HG03060 (cell line): ENCODE results near the gene PUM2.
A peak's percentile ranks its signal among the peaks of the same experiment; 100 is the strongest.
"Not testable (repeated sequence)": the region's sequence is repeated elsewhere in the genome, so short reads cannot be mapped to it uniquely, and the experiment has no call there.

Experiments
- ATAC-seq: cut with Tn5 transposase; IDR thresholded peaks from one replicate; pipeline ENCODE4 v1.9.1; 2021; ENCODE audit warnings: low read depth, moderate number of reproducible peaks; ENCODE audit not compliant: unreplicated experiment

The PUM2 gene

DNA sequence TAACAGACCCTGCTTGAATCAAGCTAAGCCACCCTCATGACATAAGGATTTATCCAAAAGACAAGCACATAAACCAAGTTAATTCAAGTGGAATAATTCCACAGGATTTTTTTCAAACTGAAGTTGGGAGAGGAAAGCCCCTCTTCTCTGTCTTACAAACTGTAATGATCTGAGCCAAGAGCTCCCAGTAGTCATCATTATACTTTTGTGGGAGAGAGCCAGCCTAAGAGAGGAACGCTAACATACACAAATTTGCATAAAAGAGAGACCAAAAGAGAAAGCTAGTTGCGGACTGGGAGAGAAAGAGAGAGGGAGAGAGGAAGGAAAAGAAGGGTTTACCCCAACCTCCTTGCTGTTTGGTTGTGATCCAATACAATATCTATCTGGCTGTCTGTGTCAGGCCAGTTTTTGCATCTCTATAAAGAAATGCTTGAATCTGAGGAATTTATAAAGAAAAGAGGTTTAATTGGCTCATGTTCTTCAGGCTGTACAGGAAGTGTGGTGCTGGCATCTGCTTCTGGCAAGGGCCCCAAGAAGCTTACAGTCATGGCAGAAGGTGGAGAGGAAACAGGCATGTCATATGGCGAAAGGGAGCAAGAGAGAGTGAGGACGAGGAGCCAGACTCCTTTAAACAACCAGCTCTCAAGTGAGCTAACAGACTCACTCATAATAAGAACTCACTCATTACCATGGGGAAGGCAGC lies 20.8 kb upstream of the PUM2 start:
- no peak for ATAC-seq

DNA sequence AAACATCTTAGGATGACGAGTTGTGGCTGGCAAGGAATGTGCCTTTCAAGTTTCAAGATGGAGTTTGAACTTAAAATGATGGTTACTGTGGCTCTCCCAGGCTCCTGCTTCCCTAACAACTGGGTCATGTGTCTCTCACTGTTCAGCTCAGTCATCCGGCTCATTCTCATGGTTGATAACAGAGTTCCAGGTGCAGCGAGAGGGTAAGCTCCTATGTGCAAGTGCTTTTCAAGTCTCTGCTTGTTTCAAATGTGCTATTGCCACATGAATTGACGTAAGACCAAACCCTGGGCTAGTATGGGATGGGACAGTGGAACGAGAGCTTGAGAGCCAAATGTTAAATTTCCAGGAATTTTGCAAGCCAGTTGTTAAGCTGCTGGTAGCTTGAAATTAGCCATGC lies 19.5 kb upstream of the PUM2 start:
- no peak for ATAC-seq

DNA sequence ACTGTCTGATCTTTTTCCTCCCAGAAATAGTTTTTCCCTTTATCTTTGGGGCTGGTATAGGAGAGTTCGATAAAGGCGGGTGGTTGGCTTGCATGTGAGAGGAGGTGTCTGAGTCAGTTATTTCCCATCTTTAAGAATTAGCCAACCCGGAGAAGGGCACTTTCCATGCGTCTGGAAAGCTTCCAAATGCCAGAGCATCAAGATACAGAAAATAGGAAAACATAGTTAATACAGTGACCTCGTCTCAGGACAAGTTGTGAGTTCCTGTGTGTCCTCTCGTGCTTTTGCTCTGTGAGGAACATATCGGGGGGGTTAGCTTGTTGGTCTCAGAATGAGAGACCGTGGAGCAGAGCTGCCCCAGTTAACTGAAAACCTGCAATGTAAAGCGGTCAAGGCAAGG lies 18.7 kb upstream of the PUM2 start:
- ATAC-seq = no peak

DNA sequence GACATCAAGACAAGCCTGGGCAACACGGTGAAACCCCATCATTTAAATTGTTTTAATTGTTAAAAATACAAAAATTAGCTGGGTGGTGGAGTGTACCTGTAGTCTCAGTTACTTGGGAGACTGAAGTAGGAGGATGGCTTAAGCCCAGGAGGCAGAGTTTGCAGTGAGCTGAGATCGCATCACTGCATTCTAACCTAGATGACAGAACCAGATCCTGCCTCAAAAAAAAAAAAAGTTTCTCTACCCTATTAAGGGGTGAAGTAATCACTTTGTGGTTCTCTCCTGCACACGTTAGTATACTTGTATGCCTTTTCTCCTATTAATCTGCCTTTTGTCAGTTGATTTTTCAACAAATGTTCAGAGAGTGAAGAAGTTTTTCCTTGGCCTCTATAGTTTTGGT lies 18.1 kb upstream of the PUM2 start:
- no peak for ATAC-seq

DNA sequence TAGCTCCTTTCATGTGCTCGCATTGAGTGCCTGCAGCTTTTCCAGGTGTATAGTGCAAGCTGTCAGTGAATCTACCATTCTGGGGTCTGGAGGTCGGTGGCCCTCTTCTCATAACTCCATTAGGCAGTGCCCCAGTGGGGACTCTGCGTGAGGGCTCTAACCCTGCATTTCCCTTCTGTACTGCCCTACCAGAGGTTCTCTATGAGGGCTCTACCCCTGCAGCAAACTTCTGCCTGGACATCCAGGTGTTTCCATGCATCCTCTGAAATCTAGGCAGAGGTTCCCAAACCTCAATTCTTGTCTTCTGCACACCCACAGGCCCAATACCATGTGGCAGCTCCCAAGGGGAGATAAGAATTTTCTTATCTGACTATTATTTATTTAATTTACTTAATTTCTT lies 17.3 kb upstream of the PUM2 start:
- not testable (repeated sequence) for ATAC-seq

DNA sequence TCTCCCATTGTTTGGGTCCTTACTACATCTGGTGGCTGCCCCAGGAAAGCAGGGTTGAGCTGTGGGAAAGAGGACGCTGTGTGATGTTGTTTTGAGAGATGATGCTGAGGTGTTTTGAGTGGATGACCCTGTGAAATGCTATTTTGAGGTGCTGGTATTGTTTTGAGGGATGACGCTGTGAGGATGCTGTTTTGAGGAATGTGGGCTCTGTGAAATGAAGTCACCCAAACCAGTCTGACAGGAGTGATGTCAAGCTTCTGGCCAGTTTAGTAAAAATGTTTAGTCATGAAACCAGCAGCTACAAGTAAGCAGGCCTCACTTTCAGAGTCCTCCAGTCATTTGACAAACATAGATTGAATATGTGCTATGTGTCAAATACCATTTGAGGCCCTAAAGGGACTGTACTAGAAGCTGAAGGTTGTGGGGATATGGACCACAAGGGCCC lies 16.1 kb upstream of the PUM2 start:
- no peak for ATAC-seq

DNA sequence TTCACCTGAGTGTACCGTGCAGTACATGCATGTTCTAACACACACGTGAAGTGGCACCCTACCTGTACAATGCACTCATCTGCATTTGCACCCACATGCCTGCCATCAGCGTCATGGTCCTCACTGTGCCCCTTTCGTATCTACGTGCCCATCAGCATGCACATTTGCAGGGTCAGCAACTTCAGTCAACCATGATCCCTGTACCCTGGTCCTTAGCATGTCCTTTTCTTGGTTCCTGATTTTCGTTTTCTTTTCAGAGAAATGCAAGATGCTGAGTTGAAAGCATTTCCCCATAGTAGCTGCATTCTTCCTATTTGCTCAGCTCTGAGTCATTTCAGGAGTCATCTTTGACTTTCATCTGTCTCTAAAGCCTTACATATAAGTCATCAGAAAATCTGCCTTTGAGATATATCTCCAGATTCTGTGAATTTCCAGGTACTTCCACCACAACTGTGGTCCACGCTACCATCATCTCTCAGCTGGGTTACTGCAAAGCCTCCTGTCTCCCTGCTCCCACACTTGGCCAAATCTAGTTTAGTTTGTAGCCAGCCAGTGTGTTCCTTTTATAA lies 14.7 kb upstream of the PUM2 start:
- peak; percentile 82 for ATAC-seq

DNA sequence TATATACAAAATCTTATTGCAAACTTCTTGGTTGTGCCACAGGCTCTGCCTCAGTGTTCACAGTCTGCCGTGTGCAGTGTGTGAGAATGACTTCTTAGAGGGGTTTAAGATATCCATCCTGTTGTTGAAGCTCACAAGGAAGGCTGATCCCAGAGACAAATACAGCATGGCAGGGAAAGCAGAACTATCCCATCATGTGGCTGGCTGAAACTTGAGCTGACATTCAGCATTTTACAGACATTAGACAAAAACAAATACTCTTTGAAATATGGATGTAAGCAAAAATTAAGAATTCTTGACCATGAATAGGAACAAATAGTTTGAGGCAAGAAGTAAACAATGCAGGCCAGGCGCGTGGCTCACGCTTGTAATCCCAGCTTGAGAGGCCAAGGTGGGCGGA lies 12.9 kb upstream of the PUM2 start:
- ATAC-seq = no peak

DNA sequence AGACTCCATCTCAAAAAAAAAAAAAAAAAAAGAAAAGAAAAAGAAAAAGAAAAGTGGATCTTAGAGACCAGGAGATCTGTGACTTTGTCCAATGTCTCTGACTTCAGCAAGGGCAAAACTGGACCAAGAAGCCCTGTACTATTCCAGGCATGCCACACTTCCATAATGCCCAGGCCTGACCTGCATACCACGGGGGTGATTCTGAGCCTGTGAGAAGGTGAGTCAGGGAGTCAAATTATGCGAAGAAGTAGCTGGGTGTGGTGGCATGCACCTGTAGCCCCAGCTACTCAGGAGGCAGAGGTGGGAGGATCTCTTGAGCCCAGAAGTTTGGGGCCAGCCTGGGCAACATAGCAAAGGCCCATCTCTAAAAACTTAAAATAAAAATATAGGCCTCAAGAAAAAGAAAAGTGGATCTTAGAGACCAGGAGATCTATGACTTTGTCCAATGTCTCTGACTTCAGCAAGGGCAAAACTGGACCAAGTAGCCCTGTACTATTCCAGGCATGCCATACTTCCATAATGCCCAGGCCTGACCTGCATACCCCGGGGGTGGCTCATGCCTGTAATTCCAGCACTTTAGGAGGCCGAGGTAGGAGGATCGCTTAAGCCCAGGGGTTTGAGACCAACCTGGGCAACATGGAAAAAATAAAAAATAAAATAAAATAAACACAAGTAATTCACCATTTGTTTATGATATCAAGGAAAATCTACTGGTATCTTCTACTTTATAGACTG lies 12.2 kb upstream of the PUM2 start:
- no peak for ATAC-seq

DNA sequence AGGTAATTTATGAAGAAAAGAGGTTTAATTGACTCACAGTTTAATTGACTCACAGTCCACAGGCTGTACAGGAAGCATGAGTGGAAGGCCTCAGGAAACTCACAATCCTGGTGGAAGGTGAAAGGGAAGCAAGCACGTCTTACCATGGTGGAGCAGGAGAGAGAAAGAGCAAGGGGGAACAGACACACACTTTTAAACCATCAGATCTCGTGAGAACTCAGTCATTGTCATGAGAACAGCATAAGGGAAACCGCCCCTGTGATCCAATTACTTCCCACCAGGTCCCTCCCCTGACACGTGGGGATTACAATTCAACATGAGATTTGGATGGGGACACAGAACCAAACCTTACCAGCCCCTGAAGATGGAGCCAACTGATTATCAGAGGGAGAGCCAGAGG lies 11.2 kb upstream of the PUM2 start:
- no peak for ATAC-seq

DNA sequence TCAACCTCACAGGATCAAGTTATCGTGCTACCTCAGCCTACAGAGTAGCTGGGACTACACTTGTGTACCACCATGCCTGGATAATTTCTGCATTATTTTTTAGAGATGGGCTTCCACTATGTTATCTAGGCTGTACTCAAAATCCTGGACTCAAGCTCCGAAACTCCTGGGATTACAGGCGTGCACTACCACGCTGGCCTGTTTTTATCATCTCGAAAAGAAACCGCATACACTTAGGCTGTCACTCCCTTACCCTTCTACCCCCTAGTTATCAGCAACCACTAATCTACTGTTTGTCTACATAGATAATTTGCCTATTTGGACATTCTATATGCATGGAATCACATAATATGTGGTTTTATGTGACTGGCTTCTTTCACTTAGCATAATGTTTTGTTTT lies 8.5 kb upstream of the PUM2 start:
- no peak for ATAC-seq

DNA sequence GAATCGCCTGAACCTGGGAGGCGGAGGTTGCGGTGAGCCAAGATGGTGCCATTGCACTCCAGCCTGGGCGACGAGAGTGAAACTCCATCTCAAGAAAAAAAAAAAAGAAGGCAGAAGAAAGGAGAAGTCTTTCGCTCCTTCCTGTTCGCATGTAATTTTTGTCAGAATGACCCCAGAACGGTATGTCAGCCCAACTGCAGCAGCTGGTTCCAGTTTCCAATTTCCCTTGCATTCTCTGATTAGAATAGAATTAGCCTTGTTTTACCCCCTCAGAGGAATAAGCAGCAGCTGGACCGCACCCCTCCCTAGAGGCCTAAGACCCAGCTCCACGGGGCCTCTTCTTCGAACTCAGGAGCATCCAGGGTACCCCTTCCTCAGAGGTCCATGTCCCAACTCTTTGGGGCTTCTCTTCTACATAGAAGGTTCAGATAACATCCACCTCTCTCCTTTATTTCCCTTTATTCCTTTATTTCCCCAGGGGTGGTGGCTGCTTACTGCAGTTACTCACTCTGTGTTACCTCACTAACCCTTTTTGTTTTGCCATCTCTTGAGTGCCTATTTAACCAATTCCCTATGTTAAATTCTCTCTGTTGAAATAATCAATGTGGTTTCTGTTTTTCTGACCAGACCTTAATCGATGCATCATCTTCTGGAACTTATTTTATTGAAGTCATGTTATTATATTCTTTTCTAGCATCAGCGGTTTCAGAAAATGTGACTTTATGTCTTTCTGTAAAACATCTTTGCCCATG lies 7.2 kb upstream of the PUM2 start:
- no peak for ATAC-seq

DNA sequence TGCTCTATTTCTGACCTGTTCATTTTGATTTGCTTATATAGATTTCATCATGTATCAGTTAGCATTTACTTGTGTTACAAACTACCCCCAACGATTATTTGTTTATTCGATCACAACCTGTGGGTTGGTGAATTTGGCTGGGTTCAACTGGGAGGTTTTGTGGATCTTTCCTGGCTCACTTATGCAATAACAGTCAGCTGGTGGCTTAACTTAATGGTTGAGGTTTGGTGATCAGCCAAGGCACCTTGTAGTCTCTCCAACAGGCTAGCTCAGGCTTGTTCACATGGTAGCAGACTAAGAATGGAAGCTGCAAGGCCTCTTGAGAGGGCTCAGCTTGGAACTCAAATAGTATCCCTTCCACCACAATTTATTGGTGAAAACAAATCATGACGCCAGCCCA lies 5.4 kb upstream of the PUM2 start:
- no peak for ATAC-seq

DNA sequence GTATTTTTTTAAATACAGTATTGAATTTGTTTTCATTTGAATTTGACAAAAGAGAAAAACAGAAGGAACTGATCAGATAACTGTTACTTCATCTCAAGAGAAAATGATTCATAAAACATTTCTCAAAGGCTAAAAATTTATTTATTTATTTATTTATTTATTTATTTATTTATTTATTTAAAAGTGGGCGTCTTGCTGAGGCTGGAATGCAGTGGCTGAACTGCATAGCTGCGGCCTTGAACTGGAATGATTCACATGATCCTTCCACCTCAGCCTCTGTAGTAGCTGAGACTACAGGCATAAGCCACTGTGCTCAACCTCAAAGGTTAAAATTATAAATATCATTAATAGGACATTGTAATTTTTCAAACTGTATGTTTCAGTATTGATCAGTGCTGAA lies 4.5 kb upstream of the PUM2 start:
- ATAC-seq = no peak

DNA sequence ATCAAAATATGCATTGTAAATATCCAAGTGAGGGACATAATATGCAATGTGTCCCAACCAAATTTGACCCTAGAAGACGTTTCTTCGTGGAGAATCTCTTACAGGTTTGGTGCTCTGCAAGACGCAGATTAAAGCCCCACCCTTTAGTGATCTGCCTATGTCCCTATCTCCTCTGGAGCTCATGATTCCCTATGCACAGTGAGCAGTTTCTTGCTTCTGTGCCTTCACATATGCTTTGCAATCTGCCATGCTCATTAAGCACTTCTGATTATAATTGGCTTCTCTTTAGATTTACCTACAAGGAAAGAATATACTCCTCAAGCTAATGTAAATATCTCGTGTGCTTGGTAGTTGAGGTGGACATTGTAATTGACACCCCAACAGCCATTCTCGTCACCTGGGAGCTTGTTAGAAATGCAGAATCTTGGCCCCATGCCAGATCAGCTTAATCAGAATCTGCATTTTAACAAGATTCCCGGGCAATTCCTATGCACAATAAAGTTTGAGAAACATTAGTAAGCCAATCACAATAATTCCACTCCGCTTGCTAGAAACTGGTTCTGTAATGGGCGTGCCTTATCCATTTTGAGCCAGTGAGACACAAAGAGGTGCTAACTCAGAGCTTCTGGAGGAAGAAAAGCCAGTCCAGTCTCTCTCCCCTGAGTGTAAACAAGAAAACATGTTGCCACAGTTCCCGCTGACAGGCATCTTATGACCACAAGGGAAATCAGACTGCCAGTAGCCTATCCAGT lies 2.8 kb upstream of the PUM2 start:
- ATAC-seq = no peak

DNA sequence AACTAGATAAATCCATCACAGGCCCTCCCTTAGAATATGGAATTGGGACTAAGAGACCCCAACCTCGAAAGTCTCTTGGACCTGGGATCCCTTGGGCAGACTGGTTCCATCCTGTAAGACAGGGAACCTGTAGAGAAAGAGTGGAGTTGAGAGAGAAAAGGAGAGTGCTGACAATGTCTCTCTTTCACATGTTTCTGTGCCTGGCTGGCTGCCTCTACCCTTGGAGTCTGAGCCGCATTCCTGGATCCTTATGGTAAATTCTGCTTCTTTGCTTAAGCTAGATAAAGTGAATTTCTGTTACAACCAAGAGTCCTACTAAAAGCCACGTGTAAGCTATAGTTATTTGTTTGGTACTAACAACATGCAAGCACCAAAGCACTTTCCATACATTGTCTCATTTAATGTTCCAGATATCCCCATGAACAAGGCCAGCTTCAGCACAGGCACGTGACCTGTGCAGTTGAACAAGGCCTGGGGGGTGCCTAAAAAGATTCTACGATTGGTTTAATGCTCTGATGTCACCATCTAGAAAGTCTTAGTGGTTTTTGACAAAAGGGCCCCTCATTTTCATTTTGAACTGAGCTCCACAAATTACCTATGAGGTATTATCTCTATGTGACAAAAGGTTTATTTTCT lies 2.1 kb upstream of the PUM2 start:
- ATAC-seq = no peak

DNA sequence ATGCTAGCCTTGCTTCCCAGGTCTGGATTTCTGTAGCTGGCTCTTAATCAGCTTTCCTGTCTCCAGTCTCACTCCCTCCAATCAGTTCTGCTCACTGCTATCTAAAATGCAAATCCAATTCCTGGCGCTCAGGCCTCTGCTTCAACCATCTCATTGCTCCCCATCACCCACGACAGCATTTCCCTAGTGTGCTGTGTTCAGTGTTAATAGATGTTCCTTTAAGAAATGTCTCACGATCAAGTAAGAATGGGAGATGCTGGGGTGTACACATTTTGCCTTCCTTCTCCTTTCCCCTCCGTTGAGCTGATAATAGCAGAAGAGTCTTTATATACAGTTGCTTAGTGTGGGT lies 1.6 kb upstream of the PUM2 start:
- no peak for ATAC-seq

DNA sequence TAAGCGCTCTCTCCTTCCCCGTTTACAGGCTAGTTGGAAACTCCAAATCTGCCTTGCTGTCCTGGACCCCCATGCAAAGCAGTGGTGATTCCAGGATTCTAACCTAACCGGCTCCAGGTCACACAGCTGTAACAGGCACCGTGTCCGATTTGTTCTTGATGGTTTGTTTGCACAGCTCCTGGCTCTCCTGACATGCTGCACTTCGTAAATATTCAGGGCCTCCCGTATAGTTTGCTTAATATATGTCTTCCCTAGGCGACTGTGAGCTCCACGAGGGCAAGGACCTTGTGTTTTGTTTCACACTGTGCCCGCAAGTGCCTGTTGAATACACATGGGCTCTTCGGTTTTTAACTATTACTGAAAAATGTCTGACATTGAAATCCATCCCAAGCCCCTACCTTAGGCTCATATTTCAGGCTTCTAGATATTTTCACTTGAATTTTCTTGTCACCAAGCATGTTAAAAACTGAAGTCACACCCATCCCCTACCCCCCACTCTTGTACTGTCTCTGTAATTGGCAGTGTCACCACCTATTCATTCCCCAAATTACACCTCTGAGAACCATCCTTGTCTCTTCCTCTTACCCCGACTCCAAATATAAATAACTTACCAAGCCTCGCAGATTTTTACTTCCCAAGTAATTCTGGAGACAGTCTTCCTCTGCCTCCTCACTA lies 1.0 kb upstream of the PUM2 start:
- no peak for ATAC-seq

DNA sequence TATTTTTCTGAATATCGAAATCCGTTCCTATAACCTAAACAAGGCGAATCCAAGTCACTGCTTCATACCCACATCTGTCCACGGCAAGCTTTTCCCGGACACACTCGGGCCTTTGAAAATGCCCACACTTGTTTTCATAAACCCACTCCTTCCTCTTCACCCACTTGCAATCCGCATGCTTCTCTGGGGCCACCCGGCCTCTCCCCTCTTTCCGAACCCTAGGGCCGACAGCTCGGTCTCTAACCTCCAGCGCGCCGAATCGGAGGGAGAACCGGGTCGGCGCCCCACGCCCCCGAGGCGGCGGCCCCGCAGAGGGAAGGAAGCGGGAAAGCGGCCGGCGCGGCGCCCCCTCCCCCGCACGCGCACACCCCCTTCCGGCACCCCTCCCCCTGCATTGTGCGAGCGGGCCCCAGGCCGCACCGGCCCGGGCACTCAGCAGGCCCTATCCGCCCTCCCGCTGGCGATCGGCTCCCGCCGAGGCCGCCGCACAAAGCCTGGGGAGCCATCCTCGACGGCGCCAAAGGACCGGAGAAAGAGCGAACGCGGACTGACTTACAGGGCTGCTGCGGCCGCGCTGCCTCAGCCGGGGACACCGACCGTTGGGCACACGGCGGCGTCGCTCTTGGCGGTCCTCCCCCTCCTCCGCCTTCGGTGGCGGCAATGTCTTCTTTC lies 467 bp downstream of the PUM2 start:
- peak; percentile 2 for ATAC-seq
